T-helper 2 cell (primary cell): ENCODE data around the gene BTBD16.

Experiments used
- DNase-seq, 5 experiments: peaks; one replicate each; pipeline versions ENCODE4 v3.0.0 to v3.0.0-alpha.2; 2012 to 2022

The BTBD16 gene

GRCh38 chr10:122276611-122277208 is 5.6 kb downstream of the BTBD16 start:
- no peak for DNase-seq

GRCh38 chr10:122277526-122278136 is 6.5 kb downstream of the BTBD16 start:
- no peak for DNase-seq

DNA sequence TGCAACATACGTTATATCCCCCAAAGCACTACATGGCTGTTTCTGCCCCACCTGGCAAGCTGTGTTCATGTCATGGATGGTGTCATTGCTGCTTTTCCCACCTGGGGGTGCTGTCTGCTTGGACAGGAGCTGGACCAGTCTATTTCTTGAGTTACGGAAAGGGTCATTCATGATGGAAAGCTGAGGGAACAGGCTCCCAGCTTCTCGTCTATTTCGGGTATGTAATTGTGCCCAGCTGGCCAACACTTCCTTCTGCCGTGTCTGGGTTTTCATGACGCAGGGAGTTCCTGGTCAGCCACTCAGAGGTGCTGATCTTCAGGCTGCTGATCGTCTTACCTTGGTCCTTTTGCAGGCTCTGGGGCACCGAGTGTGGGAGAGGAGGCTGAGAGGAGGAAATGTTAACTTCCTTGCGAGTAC is 8.6 kb downstream of the BTBD16 start:
- peak in 1 of 5 experiments; percentile 13 for DNase-seq

DNA sequence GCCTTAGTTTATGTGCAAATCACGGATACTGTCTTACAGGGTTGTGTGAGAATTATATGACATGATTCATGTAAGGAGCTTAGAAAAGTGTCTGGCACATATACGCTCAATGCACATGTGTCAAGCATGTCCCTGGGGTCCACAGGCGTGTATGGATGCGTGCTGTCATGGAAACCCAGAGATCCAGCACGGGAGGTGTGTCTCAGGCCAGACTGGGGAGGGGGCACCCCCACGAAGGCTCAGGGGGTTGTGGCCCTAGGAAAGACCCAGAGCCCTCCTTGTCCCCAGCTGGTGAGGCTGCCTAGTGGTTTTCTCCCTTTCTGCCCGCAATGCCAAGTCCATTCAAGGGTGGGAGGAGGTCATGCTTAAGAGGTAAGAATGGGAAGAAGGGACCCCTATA is 9.1 kb downstream of the BTBD16 start:
- no peak for DNase-seq

- no peak for DNase-seq
Measured at GRCh38 chr10:122281018-122281626, 10.0 kb downstream of the BTBD16 start.

DNA sequence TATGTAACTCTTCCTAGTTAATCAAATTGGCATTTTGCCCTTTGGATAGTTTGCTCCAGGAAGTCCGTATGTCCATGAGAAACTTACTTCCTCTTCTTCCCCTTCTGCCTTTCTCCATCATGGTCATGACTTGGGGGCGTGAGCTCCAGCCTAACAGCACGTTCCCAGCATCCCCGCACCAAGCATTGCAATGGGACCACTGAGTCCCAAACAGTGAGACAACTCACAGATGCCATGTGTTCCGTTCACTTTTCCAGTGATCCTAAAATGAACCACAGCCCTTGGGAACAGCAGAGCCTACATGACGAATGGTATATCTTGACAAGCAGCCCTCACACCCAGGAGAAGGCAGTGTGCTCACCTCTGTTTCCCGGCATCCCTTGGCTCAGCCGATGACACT is 10.7 kb downstream of the BTBD16 start:
- no peak for DNase-seq

DNA sequence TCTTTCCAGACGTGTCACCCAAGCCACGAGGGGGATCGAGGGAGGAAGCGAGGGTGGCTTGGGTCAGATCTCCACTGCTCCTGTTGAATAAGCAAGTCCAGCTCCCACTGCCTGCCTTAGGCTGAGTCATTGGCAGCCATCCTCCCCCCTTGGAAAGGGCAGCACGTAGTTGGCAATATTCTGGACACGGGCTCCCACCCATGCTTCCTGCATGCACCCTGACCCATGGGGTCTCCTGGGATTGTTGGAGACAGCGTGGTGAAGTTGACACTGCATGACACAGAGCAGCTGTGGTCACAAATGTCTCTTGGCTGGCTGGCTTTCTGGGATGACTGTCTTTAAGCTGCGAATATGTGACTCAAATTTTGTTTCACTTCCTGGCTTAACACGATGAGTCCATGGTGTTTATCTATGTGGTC is 11.2 kb downstream of the BTBD16 start:
- DNase-seq, result no peak

DNA sequence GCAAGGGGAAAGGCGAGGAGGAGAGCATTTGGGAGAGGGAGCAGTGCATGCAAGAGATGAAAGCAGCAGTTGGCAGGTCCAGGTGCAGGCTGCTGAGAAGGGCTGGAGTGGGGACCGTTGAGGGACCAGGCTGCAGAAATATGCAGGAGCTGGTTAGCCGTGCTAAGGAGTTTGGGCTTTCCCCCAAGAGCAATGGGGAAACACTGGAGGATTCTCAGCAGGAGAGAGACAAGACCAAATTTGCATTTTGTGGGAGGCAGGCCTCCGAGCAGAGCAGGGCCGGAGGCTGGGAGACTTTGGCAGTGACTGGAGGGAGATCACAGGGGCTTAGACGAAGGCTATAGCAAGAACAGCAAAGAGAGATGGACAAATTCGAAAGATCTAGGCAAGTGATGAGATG is 11.8 kb downstream of the BTBD16 start:
- no peak for DNase-seq

DNA sequence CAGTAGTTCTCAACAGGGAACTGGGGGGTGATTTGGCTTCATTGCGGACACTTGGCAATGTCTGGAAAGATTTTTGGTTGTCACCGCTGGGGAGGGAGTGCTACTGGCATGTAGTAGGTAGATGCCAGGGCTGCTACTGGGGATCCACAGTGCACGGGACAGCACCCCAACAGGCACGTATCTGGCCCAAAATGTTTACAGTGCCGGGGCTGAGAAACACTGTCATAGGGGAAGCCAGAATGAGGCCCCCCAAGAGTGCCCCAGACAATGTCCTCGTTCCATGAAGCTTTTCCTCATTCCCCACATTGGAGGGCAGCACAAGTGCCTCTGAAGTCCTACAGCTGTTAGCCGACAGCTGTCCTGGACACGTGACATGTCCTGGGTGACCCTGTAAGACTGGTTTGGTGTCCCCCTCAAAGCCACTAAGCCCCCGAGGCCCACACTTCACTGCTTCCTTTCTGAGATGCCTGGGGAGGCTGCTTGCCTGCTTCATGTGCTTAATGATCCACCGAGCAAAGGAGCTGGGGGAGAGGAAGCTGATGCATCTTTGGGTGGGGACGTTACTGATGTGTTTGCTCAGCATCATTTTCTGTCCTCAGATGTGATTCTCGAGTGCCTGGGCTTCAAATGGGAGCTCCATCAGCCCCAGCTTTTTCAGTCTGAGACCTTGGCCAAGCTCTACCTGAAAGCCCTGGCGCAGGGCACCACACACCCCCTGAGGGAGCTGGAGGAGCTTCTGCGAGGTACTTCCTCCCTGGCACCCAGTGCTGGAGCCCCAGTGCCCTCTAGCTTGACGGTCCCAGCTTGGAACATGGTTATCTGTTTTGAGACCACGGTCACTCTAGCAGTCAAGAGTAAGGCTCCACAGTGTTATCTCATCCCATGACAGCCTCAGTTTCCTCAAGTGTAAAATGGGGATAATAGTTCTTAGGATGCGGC is 14.7 kb downstream of the BTBD16 start:
- DNase-seq, result no peak

DNA sequence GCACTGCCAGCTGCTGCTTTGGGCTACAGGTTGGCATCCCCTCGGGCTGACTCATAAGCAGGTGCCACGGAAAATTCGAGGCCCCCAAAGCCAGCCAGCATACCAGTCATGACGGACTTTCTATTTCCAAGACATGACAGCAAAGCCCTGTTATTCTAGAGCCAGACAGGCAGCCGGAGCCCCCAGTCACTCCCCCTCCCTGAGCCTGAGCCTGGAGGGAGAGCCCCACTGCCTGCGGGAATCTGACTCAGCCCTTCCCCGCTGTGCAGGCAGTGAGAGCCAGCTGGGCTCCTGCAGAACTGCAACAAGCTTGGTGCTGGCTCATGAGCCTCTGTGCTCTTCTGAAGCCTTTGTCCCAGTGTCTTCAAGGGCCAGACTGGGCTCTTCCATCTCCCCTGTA is 15.8 kb downstream of the BTBD16 start:
- no peak for DNase-seq

DNA sequence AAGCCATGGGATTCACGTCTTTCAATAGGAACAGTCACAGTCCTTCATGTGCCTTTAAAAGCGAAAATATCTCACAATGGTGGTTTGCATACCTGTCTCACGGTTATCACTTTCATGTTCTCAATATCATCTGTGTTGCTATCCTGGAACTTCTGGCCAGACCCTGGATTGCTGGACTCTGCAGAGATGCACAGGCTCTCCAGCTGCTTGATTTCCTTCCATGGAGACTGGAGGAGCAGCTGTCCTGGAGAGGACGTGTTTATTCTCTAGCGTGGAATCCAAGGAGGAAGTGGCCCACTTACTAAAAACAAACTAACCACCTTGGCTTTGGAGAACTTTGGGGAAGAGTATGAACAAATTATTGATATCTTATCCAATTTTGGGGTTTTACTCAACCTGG is 16.5 kb downstream of the BTBD16 start:
- no peak for DNase-seq

DNA sequence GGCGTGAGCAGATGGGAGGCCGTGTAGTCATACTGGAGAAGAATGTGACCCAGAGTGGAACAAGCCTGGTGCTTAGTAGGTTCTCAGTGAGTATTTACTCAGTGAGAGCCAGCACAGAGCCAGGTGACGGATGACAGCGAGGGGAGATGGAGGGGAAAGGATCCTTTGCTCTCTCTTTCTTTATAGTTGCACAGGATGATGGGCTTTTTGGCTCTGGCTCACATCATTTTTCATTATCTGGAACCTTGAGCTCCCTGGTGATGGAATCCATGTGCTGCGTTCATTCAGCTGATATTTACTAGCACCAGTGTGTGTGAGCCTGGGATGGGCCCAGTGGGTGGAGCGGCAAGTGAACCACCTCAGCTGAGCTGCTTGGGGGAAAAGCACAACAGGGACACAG is 17.2 kb downstream of the BTBD16 start:
- no peak for DNase-seq

DNA sequence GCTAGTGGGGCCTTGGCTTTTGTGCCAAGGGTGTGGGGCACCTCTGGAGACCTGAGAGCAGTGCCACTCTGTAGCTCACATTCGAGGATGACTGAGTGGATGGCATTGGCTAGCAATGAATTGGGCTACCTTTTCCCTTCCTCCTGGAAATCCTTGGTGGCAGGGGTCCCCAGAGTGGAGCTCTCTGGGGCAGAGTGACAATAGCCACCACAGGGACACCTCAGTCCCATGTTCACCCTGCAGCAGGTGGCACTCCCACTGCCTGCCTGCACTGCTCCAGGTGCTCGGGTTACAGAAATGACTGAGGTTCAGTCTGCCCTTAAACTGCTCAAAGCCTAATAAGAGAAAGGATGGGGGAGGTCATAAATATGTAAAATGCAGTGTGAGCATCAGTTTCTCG is 17.8 kb downstream of the BTBD16 start:
- no peak for DNase-seq

DNA sequence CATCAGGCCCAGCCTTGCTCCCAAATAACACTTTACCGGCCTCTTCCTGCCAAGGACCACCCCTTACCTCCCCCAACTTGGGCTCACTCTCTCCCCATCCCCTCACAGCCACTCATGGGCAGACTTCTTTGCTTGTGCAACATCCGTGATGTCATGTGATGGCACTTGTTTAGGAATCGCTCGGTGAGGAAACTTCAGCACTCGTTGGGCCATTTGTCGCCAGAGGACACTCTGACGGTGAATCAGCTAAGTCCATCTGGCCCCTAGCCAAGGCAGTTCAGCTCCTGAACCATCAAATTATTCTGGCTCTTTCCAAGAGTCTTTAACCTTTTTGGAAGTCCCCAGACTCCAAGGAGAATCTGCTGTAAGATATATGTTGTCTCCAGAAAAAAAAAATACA is 19.2 kb downstream of the BTBD16 start:
- no peak for DNase-seq

DNA sequence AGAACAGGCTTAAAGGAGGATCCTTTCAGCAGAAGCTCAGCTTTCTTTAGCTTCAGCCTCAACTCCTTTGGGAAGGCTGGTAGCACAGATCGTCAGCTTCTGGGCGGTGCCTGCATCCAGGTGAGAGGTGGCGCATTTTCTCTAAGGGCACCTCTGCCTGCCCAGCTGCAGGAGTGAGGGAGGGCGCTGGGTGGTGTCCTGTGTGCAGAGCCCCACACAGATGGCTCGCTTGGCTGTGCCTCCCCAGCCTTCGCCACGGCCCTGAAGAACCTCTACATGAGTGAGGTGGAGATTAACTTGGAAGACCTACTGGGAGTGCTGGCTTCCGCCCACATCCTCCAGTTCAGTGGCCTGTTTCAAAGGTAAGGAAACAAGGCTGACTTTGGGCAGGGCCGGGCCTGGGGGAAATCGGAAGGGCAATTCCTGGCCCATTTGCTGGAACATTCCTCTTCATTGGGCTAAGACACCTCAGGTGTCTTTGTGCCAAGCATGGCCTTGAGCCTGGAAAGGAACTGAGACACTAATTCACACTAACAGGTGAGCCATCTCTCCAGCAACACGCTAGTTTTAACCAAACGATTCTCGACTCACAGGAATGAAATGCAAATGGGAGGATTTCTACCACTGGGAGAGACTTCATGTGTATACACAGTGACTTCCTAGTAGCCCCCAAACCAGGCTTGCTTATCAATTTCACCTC is 19.9 kb downstream of the BTBD16 start:
- no peak for DNase-seq

- DNase-seq, result no peak
Measured at GRCh38 chr10:122291739-122292138, 20.6 kb downstream of the BTBD16 start.

DNA sequence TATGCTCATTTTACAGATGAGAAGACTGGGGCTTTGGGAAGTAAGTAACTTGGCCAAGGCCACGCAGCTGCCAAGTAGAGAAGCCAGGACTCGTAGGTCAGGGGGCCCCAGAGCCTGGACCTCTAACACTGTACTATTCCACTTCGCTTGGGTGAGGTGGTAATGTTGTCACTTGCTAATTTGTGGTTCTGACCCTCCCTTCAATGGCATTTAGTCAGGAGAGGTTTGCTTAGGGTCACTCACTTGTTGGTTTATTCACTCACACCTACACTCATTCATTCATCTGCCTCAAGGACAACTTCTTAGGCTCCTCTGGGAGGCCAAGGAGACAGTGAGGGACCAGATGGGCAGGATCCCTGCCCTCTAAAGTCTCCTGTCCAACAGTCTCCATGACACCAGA is 21.3 kb downstream of the BTBD16 start:
- DNase-seq, result no peak

DNA sequence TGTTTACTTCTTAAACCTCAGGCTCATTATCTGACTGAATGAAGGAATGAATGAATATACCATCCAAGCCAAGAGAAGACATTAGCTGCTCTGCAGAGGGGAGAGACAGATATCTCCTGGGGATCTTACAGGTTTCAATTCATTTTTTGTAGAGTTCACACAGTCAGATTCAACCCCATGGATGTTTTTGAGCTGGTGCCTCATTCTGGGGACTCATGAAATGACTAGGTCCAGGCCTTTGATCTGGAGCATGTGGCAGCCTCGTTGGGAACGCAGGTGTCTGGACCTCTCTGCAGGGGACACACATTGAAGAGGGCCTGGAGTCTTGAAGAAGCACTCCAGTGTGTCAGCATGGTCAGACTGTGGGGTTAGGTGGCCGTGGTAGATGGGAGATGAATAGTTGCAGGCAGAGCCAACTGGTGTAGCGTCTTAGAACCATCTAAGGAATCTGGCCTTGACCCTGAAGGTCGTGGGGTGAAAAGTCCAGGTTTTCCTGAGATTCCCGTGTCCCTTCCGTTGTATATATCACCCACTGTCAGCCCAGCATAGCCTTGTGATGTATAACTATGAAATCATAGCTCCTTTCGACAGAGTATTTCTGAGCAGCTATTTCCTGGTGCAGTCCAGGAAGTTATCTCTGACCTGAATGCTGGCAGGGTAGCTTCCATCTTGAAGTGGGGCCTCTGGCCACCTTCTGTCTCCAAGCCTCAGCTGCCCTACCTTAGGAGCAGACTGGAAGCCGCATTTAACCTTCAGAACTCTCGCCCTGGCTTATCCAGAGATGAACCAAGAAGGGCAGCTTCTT is 22.3 kb downstream of the BTBD16 start:
- DNase-seq, result peak in 1 of 5 experiments; percentile 57

DNA sequence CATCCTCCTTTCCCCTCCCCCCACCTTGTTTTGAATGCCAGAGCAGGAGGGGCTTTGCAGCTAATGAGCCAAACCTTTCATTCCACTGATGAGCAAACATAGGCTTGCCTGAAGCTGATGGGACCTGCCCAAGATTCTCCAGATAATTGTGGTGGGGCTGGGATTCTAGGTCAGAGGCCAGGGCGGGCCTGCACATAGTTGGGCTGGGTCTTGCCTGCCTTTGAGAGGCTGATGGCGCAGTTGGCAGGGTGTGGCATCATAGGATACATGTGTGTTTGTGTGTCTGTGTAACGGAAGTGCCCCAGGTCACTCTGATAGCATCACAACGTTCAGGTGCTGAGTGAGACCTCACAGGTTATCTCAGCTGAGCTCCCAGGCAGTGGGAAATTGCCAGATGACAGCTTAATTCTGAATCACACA is 22.9 kb downstream of the BTBD16 start:
- peak in 1 of 5 experiments; percentile 46 for DNase-seq

GRCh38 chr10:122294511-122295450 is 23.7 kb downstream of the BTBD16 start:
- no peak for DNase-seq

DNA sequence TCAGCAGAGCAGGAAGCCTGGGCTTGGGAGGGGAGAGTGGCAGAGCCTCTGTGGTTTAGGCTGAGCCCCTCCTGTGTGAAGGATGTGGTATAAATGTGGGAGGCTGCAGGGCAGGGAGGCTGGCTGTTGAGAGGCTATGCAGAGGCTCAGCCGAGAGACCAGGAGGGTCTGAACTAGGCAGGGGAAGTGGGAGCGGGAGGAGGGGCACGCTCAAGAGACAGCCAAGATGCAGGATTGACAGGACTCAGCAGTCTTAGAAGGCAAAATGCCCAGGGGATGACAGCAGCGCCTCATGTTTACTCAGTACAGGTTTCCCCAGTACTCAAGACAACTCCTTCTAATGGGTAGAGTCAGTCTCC is 24.3 kb downstream of the BTBD16 start:
- DNase-seq, result peak in 1 of 5 experiments; percentile 56
